ENCODE results near the gene COL8A1.
"Not testable (repeated sequence)": the region's sequence is repeated elsewhere in the genome, so short reads cannot be mapped to it uniquely, and the experiment has no call there.

COL8A1 gene

GRCh38 chr3:99638167-99638948 is at the start of gene COL8A1:
Gene COL8A1, plus strand, starts transcription at chr3:99638594. Its CDS starts 152,089 bp downstream, at chr3:99790683.
- no peak for DNase-seq

GRCh38 chr3:99589168-99589567 is 49.2 kb upstream of the COL8A1 start:
- not testable (repeated sequence) for DNase-seq

GRCh38 chr3:99599894-99600293 is 38.5 kb upstream of the COL8A1 start:
- DNase-seq = no peak

- DNase-seq = no peak
Observed at GRCh38 chr3:99601515-99601914, 36.9 kb upstream of the COL8A1 start.

GRCh38 chr3:99602183-99602582 is 36.2 kb upstream of the COL8A1 start:
- no peak for DNase-seq

GRCh38 chr3:99607151-99607550 is 31.2 kb upstream of the COL8A1 start:
- DNase-seq = no peak

- DNase-seq = no peak
Observed at GRCh38 chr3:99614768-99615167, 23.6 kb upstream of the COL8A1 start.

GRCh38 chr3:99620077-99620767 is 18.2 kb upstream of the COL8A1 start:
- DNase-seq = no peak

GRCh38 chr3:99620976-99621375 is 17.4 kb upstream of the COL8A1 start:
- DNase-seq = no peak

- no peak for DNase-seq
Observed at GRCh38 chr3:99624496-99625236, 13.7 kb upstream of the COL8A1 start.

GRCh38 chr3:99625237-99625622 is 13.2 kb upstream of the COL8A1 start:
- DNase-seq = no peak

- no peak for DNase-seq
Observed at GRCh38 chr3:99625643-99626416, 12.6 kb upstream of the COL8A1 start.

- no peak for DNase-seq
Observed at GRCh38 chr3:99626417-99626788, 12.0 kb upstream of the COL8A1 start.

GRCh38 chr3:99627062-99627826 is 11.2 kb upstream of the COL8A1 start:
- DNase-seq = no peak

- no peak for DNase-seq
Observed at GRCh38 chr3:99630815-99631214, 7.6 kb upstream of the COL8A1 start.

- no peak for DNase-seq
Observed at GRCh38 chr3:99633887-99634558, 4.4 kb upstream of the COL8A1 start.

GRCh38 chr3:99634881-99635280 is 3.5 kb upstream of the COL8A1 start:
- no peak for DNase-seq

GRCh38 chr3:99635348-99635747 is 3.0 kb upstream of the COL8A1 start:
- no peak for DNase-seq

GRCh38 chr3:99637016-99637367 is 1.4 kb upstream of the COL8A1 start:
- no peak for DNase-seq

- no peak for DNase-seq
Observed at GRCh38 chr3:99637368-99638111, 854 bp upstream of the COL8A1 start.

- no peak for DNase-seq
Observed at GRCh38 chr3:99639579-99639978, 1.2 kb downstream of the COL8A1 start.

Data from 8988T (cell line).